Stimulated activated CD8-positive, alpha-beta memory T cell treated with anti-CD3 and anti-CD28 coated beads, Interleukin-7, amount 100 ng/mL, for 1 hour (primary cell): ENCODE results near the gene CHCHD10.
A peak's percentile ranks its signal among the peaks of the same experiment; 100 is the strongest.

Experiments
- DNase-seq, 2 donors: peaks; one replicate each; pipeline ENCODE4 v3.0.0-alpha.2; 2020; ENCODE audit warnings: low read depth in 2 of 2

The CHCHD10 gene

DNA sequence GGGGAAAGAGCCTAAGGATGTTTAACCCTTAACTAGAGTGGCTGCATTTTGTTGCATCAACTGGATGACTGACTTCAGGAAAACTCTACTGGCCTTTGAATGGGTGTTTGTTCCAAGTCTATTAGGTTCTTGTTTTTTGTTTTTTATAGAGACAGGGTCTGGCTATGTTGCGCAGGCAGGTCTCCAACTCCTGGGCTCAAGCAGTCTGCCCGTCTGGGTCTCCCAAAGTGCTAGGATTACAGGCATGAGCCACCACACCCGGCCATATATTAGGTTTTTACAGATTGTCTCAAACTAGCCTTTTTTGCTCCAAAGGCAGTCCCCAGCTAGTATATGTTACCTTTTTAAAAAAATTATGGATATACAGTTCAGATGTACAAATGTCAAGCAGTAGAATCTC lies 20.1 kb upstream of the CHCHD10 start:
- no peak for DNase-seq

DNA sequence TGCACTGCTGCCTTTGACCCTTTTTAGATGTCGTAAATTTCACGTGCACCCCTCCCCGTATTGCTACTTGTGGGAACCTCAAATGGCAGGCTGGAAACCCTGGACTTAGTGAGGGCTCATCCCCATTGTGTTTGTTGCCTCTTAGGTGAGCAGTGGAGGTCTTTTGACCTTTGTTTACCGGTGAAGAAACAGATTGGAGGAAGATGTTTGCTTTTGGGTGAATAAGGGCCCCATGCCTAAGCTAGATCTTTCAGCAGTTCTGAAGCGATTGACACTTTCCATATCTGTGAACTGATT lies 19.8 kb upstream of the CHCHD10 start:
- no peak for DNase-seq

DNA sequence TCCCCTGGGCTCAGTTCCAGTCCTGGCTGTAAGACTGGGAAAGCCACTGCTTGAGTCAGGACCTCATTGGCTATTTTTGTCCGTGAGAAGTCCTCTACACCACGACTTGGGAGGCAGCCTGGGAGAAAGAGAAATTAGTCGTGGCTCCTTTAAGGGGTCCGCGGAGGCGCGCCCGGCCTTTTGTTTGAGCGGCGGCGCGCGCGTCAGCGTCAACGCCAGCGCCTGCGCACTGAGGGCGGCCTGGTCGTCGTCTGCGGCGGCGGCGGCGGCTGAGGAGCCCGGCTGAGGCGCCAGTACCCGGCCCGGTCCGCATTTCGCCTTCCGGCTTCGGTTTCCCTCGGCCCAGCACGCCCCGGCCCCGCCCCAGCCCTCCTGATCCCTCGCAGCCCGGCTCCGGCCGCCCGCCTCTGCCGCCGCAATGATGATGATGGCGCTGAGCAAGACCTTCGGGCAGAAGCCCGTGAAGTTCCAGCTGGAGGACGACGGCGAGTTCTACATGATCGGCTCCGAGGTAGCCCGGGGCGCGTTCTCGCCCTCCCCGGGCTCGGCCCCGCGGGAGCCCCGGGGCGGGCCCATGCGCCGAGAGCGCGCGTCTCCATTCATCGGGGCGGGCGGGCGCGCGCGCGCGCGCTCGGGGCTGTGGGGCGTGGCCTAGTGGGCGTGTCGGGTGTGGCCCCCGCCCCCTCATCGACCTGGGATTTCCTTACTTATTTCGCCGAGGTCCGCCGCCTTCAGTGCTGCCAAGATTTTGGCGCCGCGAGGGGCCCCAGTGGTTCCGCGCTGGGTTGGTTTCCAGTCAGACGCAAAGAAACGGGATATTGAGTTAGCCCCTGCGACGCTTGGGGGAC lies 19.2 kb upstream of the CHCHD10 start, which contains the start of gene SMARCB1:
TSS of gene SMARCB1 (plus strand) at position 215 of the 848 bp plus-strand sequence. CDS start at position 419, 204 bp downstream.
- peak; percentile 80 to 89 for DNase-seq

DNA sequence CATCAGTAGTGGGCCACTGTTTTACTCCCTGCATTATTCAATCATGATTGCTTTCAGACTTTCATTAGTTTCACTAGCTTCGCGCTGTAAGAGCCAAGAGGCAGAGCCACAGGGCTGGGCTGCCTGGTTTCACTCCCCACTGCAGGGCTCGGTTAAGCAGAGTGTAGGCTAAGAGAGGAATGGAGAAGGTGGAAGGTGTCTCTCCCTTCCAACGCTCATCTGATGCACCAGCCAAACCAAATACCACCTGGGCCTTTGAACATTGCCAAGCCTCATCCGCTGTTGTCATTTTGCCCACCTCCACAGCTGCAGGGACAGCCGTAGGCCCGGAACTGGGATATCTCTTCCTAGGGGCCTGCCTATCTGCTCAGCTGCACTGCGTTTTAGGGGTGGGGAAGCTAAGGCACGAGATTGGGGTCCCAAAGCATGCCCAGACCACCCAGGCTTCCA lies 18.5 kb upstream of the CHCHD10 start:
- DNase-seq = no peak

DNA sequence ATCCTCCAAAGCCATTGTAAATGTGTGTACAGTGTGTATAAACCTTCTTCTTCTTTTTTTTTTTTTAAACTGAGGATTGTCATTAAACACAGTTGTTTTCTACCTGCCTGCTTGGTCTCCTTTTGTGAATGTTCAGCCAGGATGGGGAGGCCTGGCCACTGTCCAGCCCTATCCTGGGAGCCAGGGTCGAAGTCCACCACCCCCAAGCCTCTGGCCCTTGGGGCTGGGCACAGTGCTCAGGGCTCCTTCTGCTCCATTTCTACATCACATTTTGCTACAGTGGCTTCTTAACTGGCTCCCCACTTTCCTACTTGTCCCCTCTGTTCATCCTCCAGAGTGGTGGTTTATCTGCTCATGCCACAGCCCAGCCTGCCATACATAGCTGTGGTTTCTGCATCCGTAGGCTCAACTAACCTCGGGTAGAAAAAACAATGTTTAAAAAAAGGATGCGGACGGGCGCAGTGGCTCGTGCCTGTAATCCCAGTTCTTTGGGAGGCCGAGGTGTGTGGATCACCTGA lies 16.5 kb upstream of the CHCHD10 start:
- no peak for DNase-seq

DNA sequence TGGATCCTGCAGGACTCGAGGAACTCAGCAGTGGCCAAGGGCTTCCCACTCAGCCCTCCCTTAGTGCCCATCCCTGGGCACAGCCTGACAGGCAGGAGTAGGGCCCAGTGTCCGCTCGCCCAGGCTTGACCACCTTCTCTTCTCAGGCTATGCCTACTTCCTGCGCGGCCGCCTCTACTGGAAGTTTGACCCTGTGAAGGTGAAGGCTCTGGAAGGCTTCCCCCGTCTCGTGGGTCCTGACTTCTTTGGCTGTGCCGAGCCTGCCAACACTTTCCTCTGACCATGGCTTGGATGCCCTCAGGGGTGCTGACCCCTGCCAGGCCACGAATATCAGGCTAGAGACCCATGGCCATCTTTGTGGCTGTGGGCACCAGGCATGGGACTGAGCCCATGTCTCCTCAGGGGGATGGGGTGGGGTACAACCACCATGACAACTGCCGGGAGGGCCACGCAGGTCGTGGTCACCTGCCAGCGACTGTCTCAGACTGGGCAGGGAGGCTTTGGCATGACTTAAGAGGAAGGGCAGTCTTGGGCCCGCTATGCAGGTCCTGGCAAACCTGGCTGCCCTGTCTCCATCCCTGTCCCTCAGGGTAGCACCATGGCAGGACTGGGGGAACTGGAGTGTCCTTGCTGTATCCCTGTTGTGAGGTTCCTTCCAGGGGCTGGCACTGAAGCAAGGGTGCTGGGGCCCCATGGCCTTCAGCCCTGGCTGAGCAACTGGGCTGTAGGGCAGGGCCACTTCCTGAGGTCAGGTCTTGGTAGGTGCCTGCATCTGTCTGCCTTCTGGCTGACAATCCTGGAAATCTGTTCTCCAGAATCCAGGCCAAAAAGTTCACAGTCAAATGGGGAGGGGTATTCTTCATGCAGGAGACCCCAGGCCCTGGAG lies 15.7 kb upstream of the CHCHD10 start:
- no peak for DNase-seq

DNA sequence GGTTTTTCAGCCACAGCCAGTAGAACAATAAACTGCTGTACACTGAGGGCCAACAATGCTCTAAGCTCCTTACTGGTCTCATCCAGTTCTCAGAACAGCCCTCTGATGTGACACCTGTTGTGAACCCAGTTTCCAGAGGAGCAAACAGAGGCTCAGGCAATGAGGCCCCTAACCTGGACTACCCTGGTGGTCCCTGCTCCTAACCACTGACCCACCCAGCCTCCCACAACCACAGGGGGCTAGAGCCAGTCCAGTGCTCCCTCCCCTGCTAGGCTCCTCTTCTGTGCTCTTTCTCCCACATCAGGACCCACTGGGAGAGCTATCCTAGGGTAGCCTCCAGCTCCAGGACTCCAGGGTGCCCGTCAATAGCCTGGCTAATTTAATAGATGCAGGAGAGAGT lies 14.9 kb upstream of the CHCHD10 start:
- DNase-seq = no peak

DNA sequence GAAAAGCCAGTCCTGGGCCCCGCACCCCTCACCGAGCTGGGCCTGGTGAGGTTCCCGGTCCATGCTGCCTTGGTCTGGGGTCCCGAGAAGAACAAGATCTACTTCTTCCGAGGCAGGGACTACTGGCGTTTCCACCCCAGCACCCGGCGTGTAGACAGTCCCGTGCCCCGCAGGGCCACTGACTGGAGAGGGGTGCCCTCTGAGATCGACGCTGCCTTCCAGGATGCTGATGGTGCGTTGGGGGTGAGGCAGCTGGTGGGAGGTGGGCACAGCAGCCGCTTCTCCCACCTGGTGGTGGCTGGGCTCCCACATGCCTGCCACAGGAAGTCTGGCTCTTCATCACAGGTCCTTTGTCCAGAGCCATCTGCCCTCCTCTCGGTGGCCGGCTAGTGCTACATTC lies 14.5 kb upstream of the CHCHD10 start:
- no peak for DNase-seq

DNA sequence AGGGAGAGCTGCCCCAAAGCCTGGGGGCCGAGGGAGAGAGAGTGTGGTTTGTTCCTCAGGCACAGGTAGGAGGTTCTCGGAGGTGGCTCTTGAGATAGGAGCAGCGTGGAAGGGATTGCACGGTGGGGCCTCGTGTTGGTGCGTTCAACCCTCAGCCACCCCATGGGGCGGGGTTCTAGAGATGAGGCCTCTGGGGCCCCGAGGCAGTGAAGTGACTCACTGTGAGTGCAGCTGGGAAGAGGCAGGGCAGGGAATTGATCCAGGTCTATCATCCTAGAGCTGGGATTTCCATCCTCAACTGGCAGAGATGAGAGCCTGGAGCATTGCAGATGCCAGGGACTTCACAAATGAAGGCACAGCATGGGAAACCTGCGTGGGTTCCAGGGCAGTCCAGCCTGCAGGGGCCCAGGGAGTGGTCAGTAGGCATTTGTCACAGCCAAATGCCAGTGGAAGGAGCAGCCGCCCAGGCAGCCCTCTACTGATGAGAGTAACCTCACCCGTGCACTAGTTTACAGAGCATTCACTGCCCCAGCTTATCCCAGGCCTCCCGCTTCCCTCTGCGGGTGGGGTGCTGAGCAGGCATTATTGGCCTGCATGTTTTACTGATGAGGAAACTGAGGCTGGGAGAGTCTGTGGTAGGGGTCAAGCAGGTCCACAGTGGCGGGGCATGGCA lies 13.9 kb upstream of the CHCHD10 start:
- no peak for DNase-seq

DNA sequence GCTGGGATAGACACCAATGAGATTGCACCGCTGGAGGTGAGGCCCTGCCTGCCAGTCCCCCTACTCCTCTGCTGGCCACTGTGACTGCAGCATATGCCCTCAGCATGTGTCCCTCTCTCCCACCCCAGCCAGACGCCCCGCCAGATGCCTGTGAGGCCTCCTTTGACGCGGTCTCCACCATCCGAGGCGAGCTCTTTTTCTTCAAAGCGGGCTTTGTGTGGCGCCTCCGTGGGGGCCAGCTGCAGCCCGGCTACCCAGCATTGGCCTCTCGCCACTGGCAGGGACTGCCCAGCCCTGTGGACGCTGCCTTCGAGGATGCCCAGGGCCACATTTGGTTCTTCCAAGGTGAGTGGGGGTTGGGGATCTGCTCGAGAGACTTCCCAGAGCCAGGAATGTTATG lies 13.3 kb upstream of the CHCHD10 start:
- DNase-seq = no peak

DNA sequence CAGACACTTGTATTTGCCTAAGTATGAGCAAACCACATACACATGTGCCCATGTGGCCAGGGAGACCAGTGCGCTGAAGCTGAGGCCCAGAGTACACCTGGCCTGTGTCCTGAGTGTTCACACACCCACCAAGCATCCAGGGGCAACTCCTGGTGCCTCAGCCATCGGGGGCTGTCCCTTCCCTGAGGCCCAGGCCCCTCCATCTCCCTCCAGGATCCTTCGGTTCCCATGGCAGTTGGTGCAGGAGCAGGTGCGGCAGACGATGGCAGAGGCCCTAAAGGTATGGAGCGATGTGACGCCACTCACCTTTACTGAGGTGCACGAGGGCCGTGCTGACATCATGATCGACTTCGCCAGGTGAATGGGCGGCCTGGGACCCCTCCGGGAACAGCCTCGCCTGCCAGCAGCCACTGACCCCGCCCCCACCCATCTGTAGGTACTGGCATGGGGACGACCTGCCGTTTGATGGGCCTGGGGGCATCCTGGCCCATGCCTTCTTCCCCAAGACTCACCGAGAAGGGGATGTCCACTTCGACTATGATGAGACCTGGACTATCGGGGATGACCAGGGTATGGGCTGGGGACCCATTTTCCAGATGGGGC lies 12.5 kb upstream of the CHCHD10 start:
- no peak for DNase-seq

DNA sequence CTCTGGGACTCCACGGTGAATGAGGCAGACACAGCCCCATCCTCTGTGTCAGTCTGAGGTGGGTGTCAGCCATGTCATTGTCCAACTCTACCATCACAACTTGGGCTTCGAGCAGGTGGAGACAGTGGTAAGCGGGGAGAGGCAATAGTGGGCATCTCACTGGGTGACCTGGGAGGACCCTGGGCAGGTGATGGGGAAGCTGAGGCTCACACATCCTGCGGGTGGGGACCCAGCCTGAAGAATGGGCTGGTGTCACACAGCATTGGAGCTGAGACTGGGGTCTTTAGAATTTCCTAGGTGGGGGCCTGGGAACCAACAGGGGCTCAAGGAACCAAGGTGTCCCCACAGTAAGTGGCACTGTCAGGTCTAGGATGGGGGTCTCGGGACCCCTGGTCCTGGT lies 12.0 kb upstream of the CHCHD10 start:
- no peak for DNase-seq

DNA sequence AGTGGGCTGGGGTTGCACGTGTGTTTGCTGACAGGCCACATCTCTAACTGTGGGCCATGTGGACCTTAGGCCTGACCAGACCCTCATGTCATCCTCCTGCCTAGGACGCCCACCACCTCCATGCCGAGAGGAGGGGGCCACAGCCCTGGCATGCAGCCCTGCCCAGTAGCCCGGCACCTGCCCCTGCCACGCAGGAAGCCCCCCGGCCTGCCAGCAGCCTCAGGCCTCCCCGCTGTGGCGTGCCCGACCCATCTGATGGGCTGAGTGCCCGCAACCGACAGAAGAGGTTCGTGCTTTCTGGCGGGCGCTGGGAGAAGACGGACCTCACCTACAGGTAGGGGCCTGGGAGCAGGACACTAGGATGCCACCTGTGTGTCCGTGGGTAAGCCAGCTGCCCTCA lies 11.3 kb upstream of the CHCHD10 start:
- no peak for DNase-seq

DNA sequence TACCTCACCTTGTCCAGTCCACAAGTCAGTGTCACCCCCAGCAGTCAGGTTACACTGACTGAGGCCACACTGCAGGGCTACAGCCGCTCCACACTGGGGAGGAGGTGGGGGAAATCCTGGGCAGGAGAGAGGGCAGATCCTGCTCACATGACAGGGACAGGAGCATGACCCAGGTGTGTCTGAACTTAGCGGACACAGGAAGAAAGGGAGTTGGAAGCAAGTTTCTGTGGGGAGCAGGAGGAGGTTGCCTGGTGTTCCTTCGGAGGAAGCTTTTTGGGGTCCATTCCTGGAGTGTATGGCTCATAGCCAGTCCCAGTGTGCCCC lies 10.8 kb upstream of the CHCHD10 start:
- no peak for DNase-seq

DNA sequence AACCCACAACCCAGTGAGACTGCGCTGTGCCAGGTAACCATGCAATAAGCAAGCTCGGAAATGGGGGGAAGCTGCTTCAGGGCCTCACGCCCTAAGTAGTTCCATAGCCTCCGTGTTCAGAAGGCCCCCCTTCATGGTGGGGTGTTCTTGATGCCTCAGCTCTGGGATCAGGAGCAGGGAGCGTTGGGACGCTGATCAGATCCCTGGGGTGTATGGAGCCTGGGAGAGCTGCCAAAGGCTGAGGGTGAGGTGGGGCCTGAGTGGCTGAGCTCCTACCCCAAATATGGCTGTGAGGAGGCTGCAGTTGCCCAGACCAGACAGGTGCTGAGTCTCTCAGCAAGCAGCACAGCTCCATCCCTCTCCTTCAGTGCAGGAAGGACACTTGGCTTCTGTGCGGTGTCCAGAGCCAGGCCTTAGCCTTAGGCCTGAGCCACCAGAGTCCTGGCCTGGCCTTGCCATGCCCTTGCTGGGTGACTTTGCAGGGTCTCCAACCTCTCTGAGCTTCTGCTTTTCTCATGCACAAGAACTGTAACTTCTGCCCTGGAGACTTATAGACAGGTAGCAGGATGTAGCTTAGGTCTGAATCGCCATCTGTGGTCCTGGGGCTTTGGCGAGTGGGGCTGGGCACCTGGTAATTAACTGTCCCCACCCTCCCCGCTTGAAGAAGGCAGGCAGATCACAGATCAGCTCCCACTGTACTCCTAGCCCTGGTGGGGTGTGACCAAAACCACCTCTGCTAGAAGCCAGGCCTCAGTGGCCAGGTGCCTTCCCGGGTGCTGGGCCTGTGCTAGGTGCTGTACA lies 10.2 kb upstream of the CHCHD10 start:
- DNase-seq = no peak

DNA sequence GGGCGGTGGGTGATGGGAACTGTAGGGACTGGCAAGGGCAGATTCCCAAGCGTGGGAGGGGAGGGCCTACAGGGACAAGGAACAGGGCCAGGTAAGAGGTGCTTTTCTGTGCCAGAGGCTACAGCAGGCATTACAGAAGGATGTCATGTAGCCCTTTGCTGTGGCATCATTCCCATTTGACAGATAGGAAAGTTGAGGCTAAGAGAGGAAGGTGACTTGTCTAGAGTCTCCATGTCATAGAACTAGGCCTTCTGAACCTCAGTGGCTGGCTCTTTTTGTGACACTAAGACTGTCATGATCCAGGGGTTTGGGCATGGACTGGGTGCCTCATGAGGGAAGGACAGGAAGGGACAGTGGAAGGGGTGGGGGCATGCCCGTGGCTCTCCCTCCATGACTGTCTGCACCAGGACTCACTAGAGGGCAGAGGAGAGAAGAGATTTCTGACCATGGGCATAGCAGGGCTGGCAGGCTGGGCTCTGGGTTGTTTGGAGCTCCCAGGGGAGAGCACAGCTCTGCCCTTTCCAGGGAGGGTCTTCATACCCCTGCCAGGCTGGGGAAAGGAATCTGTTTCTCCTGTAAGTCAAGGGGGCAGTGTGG lies 8.1 kb upstream of the CHCHD10 start:
- DNase-seq = no peak

DNA sequence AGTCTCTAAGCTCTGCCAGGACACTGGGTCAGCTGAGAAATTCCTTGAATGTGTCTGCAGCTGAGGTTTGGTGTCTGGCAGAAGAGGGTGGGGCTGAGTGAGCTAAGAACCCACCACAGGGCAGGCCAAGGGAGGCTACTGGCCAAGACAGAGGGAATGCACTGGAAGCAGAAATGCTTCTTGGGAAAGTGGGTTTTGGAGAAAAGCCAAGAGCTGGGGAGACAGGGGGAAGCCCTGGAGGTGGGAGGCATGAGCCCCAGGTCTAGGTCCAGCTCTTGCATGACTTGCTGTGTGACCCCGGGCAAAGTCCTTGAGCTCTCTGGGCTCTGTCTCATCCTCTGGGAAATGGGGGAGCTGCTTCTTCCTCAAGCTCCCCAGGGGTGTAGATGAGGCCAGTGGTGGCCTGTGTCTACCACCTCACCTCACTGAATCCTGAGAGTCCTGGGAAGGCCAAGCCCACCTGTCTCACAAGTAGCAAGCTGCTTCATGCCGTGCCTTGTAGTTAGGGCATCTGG lies 7.2 kb upstream of the CHCHD10 start:
- no peak for DNase-seq

DNA sequence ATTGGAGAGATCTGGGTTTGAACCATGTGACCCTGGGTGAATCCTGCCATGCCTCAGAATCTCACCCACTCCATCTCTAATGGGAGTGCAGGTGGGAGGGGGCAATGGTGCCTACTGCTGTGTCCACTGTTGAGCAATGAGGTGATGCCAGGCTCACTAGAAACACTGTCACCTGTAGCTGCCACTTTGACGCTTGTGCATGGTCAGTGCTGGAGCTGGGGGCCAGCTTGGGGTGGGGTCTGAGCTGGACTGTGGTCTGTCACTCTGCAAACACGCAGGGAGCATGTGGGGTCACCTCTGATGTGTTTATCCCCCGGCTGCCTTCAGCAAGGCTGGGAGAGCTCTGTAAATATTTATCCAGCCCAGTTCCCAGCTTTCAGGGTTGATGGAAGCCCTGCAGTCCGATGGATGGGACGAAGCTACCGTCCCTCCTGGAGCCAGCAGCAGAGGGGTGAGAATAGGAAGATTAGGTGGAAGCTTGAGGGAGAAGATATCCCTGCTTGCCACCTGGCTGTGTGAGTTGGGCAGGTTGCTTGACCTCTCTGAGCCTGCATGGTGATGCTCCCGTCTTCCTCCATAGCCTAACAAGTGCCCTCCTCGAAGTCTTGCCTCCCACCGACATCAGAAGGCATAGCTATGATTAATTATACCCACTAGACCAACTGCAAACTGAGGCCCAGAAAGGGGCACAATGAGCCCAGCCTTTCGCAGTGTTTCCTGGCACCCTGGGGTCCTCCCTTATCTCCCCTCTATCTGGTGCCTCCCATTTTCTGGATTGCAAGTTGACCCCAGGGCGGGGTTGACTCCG lies 6.5 kb upstream of the CHCHD10 start:
- DNase-seq = no peak

DNA sequence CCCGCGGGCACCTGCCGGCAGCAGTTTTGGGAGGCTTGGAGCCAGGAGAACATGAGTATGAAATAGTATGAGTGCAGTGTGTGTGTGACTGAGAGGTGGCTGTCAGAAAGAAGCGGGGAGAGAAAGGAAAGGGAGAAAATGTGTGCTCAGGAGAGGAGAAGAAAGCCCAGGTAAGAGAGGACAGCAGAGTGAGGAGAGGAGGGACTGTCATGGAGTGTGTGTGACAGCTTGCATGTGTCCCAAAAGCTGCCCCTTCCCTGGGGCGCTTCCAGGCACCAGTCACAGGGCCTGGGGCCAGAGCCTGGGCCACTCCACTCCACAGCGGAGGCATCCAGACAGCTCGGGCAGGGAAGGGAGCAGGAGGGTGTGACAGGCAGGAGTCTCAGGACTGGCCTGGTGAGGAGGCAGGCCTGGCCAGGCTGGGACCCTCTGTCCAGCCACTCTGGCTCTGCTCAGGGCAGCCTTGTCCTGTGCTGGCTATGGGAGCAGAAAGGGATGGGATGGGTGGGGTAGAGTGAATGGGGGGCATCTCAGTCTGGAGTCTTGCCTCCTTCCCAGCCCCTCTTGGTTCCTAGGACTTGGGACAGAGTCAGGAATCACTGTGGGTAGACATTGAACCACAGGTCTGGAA lies 5.8 kb upstream of the CHCHD10 start:
- no peak for DNase-seq
